Gastrocnemius medialis (tissue), 4 donors: ENCODE data around the gene PLCL1. TPM values are rescaled to one million over a fixed set of nuclear protein-coding genes. Genes with fewer than 3 reads are reported as not detected.

Experiments
- ATAC-seq, 2 donors: fragments of 150-250 bp; one replicate each; pipeline ENCODE4 v1.9.1; 2016
- DNase-seq, 2 donors: peaks; one replicate each; pipeline ENCODE4 v3.0.0-alpha.2; 2019
- H3K27ac ChIP-seq, 4 donors: fragments of 200-600 bp; sonication (generic); 1 replicate in 1 of 4; 2 replicates in 3 of 4; pipeline ENCODE4 v1.5.1; 2016 to 2018; ENCODE audit warnings: mild to moderate bottlenecking in 2 of 4, moderate library complexity in 1 of 4
- H3K27me3 ChIP-seq, 3 donors: fragments of 200-600 bp; sonication (generic) in 2 of 3; 1 replicate in 1 of 3; 2 replicates in 2 of 3; pipeline versions ENCODE4 v1.5.1 to v1.6.0; 2016 to 2019; ENCODE audit warnings: mild to moderate bottlenecking in 1 of 3, moderate library complexity in 1 of 3
- H3K36me3 ChIP-seq, 2 donors: fragments of 200-600 bp; sonication (generic) in 1 of 2; one replicate each; pipeline ENCODE4 v1.5.1; 2017 to 2018
- H3K4me1 ChIP-seq, 2 donors: fragments of 200-600 bp; sonication (generic) in 1 of 2; one replicate each; pipeline ENCODE4 v1.5.1; 2016 to 2017; ENCODE audit warnings: mild to moderate bottlenecking in 2 of 2
- H3K4me3 ChIP-seq, 4 donors: fragments of 200-600 bp; sonication (generic) in 3 of 4; 1 replicate in 1 of 4; 2 replicates in 3 of 4; pipeline ENCODE4 v1.5.1; 2016 to 2019; ENCODE audit warnings: mild to moderate bottlenecking in 2 of 4
- H3K9me3 ChIP-seq, 3 donors: fragments of 200-600 bp; sonication (generic) in 2 of 3; 1 replicate in 1 of 3; 2 replicates in 2 of 3; pipeline ENCODE4 v1.5.1; 2016 to 2019
- CTCF ChIP-seq, 5 experiments: fragments of 450-650 bp in 3 of 5; fragments of 200-600 bp in 2 of 5; sonication (generic) in 2 of 5; IDR thresholded peaks in 4 of 5; conservative IDR thresholded peaks in 1 of 5; 1 replicate in 4 of 5; 2 replicates in 1 of 5; pipeline ENCODE4 v1.5.1; 2016 to 2019; ENCODE audit warnings: antibody characterized with exemption in 5 of 5, mild to moderate bottlenecking in 3 of 5, moderate library complexity in 3 of 5
- POLR2A ChIP-seq, 2 donors: fragments of 450-650 bp; IDR thresholded peaks; one replicate each; pipeline ENCODE4 v1.6.1; 2017; ENCODE audit warnings: antibody characterized with exemption in 2 of 2, mild to moderate bottlenecking in 2 of 2, moderate library complexity in 2 of 2
- in situ Hi-C, 4 donors: fragments of 200-750 bp; cut with MboI; loops; one replicate each; pipeline versions ENCODE4 v1.15.0 to v1.8.0; 2017; ENCODE audit warnings: low sequenced_read_pairs in 4 of 4
- intact Hi-C: fragments of 100-400 bp; cut with DNase I; formaldehyde crosslinking; loops from one replicate; pipeline ENCODE4 v1.15.1; 2023; ENCODE audit warnings: low total_unique reads
- total RNA-seq, 4 donors: library from RNA; depleted of rRNA; stranded (reverse); fragments of >200 nt; gene quantifications; one replicate each; pipeline versions ENCODE4 v1.1.0 to v1.2.3, GENCODE V29; 2016

Gene PLCL1
- total RNA-seq, 4 donors from 2014 or later = 5.9 to 10.7 (median 9.8) TPM

- Histone ChIP-seq H3K36me3 (no peaks in the 10 kb centered on the region), H3K4me1 (peaks cover 48 to 61% of the 10 kb centered on the region in 2 donors), H3K27me3 (no peaks in the 10 kb centered on the region), H3K4me3 (no peak overlapping the region), H3K9me3 (no peaks in the 10 kb centered on the region), H3K27ac (no peak overlapping the region)
- DNase-seq (no peak), ATAC-seq (no peak)
- intact Hi-C loops = loop anchor here (5.0 kb wide), 1 partner anchor 117 kb away; no protein-coding TSS in a partner anchor
- no peak for TF ChIP-seq POLR2A (IDR thresholded peaks at IDR 0.05)
- TF ChIP-seq CTCF (IDR thresholded peaks at IDR 0.05 in 4 of 5, conservative IDR thresholded peaks at IDR 0.05 in 1 of 5) = no peak
- in situ Hi-C loops = no loop called here
These were observed 120.1 kb downstream of the PLCL1 start for GRCh38 chr2:197924483-197924882.

GRCh38 chr2:197925204-197925603, 120.8 kb downstream of the PLCL1 start:
- intact Hi-C loops (no loop called here), in situ Hi-C loops (no loop called here)
- Histone ChIP-seq H3K4me3 (no peak overlapping the region), H3K4me1 (peaks cover 46 to 58% of the 10 kb centered on the region in 2 donors), H3K27ac (peak overlapping the region in 1 of 4 donors; percentile 30), H3K36me3 (no peaks in the 10 kb centered on the region), H3K9me3 (no peaks in the 10 kb centered on the region), H3K27me3 (no peaks in the 10 kb centered on the region)
- DNase-seq (no peak), ATAC-seq (no peak)
- TF ChIP-seq CTCF (IDR thresholded peaks at IDR 0.05 in 4 of 5, conservative IDR thresholded peaks at IDR 0.05 in 1 of 5) (no peak), POLR2A (IDR thresholded peaks at IDR 0.05) (no peak)

- TF ChIP-seq CTCF (IDR thresholded peaks at IDR 0.05 in 4 of 5, conservative IDR thresholded peaks at IDR 0.05 in 1 of 5) (no peak), POLR2A (IDR thresholded peaks at IDR 0.05) (no peak)
- Histone ChIP-seq H3K4me1 (peaks cover 39 to 50% of the 10 kb centered on the region in 2 donors), H3K4me3 (no peak overlapping the region), H3K36me3 (no peaks in the 10 kb centered on the region), H3K9me3 (no peaks in the 10 kb centered on the region), H3K27me3 (no peaks in the 10 kb centered on the region), H3K27ac (no peak overlapping the region)
- intact Hi-C loops (no loop called here), in situ Hi-C loops (no loop called here)
- no peak for DNase-seq
- ATAC-seq = no peak
These were observed 121.6 kb downstream of the PLCL1 start for GRCh38 chr2:197925976-197926375.

- ATAC-seq = no peak
- TF ChIP-seq POLR2A (IDR thresholded peaks at IDR 0.05) = no peak
- TF ChIP-seq CTCF (IDR thresholded peaks at IDR 0.05 in 4 of 5, conservative IDR thresholded peaks at IDR 0.05 in 1 of 5) = no peak
These were observed 122.3 kb downstream of the PLCL1 start for GRCh38 chr2:197926673-197927072.

GRCh38 chr2:197927994-197928393, 123.6 kb downstream of the PLCL1 start:
- no peaks in the 10 kb centered on the region for H3K9me3 ChIP-seq
- no peak for ATAC-seq
- in situ Hi-C loops (no loop called here), intact Hi-C loops (no loop called here)
- H3K36me3 ChIP-seq = no peaks in the 10 kb centered on the region
- TF ChIP-seq CTCF (IDR thresholded peaks at IDR 0.05 in 4 of 5, conservative IDR thresholded peaks at IDR 0.05 in 1 of 5) (no peak), POLR2A (IDR thresholded peaks at IDR 0.05) (no peak)
- no peak overlapping the region for H3K27ac ChIP-seq
- H3K27me3 ChIP-seq = no peaks in the 10 kb centered on the region
- no peak for DNase-seq
- no peak overlapping the region for H3K4me3 ChIP-seq
- H3K4me1 ChIP-seq = peaks cover 36 to 47% of the 10 kb centered on the region in 2 donors

More at GRCh38 chr2:197926673-197927072, 122.3 kb downstream of the PLCL1 start:
- in situ Hi-C loops = no loop called here
- no peaks in the 10 kb centered on the region for H3K27me3 ChIP-seq
- H3K27ac ChIP-seq = no peak overlapping the region
- H3K4me3 ChIP-seq = no peak overlapping the region
- no peak for DNase-seq
- H3K36me3 ChIP-seq = no peaks in the 10 kb centered on the region
- peaks cover 36 to 47% of the 10 kb centered on the region in 2 donors for H3K4me1 ChIP-seq
- intact Hi-C loops = no loop called here
- H3K9me3 ChIP-seq = no peaks in the 10 kb centered on the region
